Inflammatory macrophage treated with lipopolysaccharide for 1 hour (primary cell): ENCODE data around the gene ANKRD33.
A peak's percentile ranks its signal among the peaks of the same experiment; 100 is the strongest.

Source experiments
- DNase-seq, 2 donors: peaks; one replicate each; pipeline ENCODE4 v3.0.0-alpha.2; 2020 to 2022

Gene ANKRD33

DNA sequence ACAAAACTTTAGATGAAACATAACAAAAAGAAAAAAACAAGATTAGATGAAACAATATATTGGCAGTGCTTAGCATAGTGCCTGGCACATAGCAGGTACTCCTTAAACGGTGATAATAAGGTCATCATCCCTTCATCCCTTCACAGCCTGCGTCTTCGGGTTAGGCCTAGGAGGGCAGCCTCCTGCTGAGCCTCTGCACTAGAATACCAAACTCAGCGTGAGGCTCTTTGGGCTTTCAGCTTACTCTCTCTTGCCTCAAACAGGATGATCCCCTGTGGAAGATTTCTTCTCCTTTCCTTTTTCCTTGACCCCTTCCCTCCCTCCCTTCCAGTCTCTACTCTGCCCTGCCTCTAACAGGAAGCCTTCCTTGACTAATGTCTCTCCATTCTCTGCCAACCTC, 25.0 kb upstream of the ANKRD33 start:
- no peak for DNase-seq

DNA sequence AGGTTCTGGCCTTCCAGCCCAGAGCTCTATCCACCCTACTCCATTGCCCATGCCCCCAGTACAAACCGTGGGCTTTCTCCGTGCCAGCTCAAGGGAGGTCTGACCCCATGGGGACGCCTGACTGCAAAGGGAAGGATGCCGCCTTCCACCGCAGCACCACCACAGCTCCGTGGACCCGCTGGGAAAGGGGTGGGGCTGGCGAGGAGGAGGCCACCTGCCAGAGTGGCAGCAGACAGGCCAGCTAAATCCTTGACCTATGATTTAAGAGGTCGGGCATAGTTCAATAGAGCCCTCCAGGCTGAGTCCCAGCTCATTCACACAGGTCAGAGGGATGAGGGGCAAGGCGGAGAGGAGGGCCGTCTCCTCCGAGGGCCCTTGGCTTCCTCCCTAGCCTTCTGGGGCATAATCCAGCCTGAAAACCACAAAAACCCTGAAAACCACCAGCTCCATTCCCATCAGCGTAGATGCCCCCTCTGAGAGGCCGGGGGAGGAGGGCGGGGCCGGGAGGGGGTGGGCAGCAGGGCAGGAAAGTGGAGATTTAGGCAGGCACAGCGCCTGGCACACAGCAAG, 24.5 kb upstream of the ANKRD33 start:
- no peak for DNase-seq

DNA sequence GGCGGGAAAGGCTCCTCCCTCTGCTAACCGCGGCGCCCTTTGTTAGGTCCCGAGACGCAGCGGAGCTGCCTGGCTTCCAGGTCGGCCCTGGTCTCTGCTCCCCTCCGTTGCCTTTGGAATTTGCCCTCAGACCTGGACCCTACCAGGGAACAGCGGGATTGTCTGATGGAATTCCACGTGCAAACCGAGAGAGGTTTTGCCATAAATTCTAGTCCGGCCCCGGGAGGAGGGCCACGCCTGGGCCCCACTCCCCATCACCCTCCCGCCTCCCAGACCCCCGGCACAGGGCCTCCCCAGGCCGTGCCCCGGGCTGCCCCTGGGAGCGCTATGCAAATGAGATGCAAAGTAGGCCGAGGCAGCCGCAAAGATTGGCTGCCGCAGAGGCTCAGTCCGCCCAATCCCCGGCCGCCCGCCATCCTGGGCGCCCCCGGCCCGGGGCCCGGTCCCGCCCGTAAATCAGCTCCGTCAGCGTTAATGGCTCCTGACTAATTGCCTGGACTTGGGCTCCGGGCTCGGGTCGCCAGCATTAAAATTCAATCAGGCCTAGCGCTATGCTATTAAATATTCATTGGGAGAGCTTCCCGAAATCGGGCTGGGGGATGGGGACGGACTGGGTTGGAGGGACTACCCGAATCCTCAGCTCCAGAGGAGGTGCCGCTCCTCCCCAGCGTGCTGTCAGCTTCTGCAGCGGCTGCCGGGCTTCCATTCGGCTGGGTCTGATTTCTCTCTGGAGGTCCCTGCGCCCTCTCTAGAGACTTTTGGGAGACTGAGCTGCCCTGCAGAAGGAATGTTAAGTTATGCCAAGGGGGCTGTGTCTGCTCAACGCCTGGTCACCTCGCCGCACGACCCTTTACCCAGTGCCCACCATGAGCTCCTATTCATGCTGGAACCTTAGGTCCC, 23.7 kb upstream of the ANKRD33 start:
- no peak for DNase-seq

DNA sequence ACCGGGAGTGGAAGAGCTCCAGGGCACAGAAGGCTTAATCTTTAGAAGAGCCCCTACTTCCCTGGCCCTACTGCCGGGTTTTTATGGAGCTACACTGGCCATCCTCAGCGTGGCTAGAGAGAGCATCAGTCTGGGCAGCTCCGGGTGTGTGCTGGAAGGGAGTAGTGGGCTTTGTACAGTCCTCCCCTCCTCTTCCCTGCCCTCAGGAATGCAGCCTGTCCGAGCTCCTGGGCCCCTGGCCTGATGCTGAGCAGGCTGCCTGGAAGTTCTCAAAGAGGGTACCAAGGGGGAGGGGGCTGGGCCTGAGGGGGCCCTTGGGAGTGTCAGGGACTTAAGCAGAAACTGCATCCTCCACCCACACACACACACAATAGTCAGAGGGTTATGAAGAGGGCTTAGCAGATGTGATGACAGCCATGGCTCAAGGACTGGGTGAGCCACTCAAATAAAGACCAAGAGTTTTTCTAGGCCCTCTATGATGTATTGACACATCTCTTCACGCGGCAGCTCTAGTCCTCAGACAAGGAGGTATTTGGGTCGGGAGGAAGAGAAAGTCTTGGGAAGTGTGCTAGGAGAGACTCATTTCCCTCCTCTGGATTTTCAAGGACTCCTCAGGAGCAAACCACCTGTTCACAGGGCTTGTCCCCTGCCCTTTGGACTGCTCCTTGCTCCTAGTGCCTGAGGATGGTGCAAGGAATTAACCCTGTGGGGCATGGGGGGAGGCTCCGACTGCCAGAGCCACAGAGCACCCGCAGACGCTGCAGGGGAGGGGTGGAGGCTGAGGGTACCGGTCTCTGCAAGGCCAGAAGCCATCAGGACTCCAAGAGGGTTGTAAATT, 22.9 kb upstream of the ANKRD33 start:
- no peak for DNase-seq

DNA sequence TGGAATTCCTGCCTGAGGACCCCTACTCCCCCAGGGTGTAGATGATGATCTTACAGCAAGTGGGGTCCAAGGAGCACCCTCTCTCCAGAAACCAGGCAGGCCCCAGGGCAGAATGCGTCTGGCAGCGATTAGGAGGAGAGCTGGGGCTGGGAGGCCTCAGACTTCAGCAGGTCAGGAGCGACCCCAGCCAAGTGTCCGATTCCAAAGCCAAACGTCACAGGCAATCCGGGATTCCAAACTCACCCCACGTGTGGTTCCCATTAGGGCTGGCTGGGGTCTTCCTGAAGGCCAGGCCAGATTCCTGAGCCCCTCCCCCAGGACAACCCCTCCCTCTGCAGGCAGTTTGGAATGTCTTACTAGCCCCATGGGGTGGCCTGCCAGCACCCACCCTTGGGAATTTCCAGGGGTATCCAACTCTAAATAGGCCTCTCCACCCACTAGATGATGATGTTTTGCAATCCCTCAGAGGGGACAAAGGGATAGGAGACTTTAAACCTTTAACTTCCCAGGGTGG, 22.1 kb upstream of the ANKRD33 start:
- DNase-seq: no peak

DNA sequence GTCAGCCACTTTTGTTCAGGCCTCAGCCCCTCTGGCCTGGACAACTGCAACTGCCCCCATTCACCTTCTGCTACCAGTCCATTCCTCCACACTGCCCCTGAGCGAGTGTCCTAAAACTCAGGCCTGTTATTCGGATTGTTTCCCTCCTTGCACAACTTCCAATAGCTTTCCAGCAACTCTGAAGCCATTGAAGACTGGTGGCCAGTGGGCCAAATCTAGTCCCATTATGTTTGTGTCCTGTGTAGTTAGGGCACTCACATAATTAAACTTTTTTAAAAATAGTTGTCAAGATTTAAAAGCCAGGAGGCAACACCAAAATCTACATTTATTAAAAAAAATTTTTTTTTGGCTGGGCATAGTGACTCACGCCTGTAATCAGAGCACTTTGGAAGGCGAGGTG, 21.6 kb upstream of the ANKRD33 start:
- DNase-seq: no peak

DNA sequence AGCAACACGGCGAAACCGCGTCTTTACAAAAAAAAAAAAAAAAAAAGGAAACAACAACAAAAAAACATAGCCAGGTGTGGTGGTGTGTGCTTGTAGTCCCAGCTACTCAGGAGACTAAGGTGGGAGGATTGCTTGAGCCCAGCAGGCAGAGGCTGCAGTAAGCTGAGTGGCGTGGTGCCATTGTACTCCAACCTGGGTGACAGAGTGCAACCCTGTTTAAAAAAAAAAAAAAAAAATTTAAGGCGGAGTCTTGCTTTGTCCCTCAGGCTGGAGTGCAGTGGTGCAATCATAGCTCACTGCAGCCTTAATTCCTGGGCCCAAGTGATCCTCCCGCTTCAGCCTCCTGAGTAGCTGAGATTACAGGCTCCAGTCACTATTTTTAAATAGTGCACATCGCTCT, 21.1 kb upstream of the ANKRD33 start:
- no peak for DNase-seq

DNA sequence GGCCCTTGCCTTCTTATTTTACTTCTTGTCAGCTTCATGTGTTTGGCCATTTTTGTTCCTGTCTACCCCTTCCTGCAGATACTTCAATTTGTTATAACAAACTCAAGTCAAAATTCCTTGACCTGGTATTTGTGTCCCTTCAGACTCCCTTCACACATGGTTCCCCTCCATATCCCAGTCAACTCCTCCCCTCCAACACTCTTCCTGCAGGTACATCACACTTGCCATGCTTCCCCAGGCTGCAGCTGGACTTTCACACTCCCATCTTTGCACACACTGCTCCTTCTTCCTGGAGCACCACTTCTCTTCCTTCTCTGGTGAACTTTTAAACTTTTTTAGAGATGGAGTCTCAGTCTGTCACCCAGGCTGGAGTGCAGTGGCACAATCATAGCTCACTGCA, 20.5 kb upstream of the ANKRD33 start:
- no peak for DNase-seq

DNA sequence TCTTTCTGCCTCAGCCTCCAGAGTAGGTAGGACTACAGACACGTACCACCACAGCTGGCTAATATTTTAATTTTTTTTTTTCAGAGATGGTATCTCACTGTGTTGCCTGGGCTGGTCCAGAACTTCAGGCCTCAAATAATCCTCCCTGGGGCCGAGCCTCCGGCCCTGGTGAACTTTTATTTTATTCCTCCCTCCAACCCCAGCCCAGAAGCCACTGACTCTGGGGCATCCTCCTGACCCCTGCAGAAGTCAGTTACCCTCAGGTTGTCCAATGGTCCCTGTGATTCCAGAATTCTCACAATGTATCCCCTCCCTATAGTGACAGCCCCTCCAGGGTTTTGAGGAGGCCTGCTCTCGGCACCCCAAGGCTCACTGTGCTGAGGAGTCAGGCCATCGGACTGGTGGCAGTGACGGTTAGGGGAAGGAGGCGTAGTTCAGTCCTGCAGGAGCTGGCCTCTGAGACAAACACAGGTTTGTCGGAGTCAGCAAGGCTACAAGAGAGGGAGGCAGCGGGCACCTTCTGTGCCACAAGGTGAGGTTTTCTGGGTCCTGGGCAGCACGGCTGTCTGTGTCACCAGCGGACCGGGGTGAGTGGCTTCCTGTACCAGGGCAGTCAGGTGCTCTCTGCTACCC, 20.0 kb upstream of the ANKRD33 start:
- no peak for DNase-seq

DNA sequence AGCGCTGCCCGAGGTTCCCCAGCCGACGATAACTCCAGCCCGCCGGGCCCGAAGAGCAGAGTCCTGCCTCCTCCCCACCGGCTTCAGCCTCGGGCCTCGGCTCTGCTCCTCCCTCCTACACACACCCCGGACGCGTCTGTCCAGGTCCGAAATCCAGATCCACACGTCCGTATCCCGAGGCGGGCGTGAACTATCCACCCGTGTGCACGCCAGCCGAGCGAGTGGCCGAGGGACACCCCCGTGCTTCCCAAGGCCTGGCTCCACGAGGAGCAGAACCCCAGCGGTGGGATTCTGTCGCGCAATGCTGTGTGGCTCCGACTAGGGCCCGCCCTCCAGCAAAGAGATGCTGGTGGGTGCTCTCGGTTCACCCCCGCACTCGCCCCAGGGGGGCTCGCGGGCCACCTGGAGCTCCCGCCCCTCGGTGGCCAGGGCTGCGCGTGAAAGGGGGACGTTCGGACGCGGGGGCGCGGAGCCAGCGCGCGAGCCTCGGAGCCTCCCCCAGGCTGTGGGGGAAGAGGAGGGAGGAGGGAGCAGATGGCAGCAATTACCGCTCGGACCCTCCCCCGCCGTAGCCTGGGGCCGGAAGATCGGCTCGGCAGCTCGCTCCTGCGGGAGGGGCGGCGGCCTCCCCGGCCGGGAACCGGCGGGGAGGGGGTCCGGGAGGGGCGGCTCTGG, 18.9 kb upstream of the ANKRD33 start:
- no peak for DNase-seq

DNA sequence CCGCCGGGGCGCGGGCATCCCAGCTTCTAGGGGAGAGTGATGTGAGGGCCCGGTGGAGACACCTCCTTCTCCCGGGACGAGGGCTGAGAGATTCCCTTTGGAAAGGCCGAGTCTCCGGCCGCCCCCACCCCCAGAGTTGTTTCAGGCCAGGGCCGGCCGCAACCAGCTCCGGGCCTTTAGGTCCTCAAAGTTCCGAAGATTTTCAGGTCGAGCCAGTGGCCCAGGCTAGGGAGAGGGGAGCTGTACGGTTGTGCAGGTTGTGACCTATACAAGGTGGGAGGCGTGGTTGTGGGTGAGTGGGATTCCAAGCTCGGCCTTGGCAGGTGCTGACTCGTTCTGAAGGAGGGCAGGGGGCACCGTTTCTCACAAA, 18.4 kb upstream of the ANKRD33 start:
- no peak for DNase-seq

DNA sequence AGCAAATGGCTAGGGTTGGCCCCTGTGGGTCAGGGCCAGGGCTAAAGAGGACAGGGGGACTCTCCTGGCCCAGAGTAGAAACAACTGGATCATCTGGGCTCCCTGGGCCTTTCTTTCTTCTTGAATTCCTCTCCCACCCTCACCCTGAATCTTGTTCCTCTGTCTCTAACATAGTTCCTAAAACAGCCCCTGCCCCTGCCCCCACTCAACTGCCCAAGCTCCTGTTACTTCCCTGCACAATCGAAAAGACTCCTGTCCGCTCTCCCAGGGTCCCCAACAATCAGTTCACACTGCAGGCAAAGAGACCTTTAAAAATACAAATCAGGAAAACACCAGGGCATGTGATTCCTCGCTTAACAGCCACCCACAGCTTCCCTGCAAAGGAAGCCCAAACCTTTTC, 18.0 kb upstream of the ANKRD33 start:
- DNase-seq: peak; percentile 22 to 32

DNA sequence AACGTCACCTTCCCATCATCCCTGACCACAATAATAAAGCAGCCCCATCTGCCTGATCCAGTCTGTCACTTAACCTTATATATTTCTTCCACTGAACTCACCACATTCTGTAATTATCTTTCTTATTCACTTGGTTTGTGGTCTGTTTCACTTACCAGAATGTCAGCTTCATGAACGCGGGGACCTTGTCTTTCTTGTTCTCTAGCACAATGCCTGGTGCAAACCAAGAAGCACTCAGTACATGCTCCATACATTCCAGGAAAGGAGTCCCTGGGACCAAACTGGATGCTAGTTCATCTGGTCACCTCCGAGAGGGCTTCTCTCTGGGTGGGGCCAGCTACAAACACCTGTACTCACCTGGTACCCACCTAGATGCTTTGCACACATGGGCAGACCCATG, 17.4 kb upstream of the ANKRD33 start:
- no peak for DNase-seq

DNA sequence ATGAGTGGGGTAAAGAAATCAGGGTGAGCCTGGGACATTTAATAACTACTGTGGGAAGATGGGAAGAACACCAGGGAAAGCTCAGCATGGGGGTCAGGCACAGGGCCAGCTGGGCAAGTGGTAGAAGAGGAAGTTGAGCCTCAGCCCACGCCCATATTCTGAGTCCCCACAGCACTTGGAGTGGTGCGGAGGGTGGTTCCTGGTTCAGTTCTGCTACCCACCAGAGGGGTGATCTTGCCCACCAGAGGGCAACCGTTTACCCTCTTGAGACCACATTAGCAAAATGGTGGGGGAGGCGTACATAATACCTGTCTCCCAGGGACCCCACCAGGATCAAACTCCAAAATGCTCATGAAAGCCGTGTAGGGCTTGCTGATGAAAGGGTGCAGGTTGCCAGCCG, 16.8 kb upstream of the ANKRD33 start:
- peak; percentile 72 to 73 for DNase-seq

DNA sequence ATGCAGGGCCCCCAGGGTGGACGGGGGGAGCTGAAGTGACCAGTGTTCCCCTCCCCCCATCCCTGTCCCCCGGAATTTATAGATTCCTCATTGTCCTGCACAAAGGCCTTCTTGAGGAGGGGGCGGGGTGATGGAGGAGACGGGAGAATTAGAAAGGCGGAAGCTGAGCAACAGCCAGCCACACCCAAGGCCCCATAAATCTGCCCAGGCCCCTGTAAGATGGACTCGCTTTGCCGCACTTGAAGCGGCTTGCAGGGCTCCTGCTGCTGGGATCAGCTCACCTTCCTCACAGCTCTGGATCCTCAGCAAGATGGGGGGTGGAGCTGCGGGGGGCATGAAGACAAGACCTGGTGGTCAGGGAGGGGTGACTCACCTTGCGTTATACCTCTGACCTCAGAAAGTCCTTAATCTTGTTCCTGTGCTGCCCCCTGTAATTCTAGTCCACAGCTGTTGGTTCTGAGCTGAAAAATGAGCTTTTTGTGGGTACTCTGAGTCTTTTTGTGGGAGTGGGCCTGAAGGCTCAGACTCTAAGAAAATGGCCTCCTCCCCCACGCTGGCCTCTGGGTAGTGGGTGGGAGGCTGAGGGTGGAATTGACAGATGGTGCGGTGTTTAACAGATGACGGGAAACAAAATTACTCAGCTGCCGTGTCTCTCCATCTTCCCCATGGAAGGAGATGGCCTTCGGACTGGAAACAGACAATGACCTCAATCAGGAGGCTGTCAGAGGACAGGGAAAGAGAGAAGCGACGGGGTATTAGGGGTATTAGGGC, 15.8 kb upstream of the ANKRD33 start:
- no peak for DNase-seq

DNA sequence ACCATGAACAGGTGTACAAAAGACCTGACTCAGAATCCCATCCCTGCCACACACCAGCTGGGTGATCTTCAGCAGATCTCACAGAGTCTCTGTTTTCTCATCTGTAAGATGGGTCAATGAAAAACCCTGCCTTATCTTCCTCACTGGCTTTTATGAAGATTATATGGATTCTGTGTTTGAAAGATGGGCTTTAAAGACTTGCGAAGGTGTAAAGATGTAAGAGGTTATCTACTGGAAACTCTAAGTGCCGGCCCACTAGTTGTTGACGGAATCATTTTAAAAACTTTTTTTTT, 15.3 kb upstream of the ANKRD33 start:
- DNase-seq: no peak

DNA sequence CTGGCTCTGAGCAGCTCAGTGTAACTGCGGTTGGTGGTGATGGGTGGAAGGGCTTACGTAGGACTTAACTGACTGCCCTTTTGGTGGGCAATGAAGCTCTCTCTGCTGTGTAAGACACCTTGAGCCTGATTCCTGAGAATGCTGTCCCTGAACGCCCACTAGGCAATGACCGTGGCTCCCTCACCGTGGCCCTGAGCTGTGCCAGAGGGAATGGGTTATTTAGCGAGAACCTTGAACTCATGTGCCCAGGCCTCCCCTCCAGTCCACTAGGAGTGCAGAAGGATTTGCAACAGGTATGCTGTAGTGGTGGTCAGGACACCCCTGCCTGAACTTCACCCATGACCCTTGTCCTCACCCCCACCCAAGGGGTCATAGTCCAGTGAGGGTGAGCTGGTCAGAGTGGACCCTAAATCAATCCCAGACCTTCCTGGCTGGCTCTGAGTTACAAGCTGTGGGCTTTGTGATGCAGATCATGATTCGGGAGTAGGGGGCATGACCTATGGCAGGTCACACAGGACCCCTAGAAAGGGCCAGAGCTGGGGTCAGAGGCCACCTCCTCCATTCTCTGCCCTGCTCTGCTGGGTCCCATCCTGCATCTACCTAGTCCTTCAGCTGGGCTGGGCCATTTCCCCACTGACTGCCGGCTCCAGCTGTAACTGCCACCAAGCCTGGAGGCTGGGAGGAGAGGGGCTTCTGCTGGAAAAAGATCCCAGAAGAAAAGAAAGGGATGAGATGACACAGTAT, 14.5 kb upstream of the ANKRD33 start:
- DNase-seq: no peak

DNA sequence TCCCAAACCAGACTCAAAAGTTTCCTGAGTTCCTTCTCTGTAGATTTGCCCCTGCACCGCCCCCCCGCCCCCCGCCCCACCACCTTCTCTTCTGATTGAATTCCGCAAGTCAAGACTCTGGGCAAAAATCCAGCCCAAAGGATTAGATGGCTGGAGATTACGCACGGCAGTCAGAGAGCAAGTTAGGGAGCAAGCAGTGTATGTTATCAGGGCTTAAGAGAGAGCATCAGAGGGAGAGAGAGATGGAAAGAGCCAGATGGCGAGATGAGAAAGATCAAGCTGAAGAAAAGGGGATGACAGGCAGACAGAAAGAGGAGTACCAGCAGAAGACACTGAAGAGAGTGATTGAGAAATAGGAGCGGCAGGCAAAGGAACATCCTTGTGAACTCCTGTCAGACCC, 13.9 kb upstream of the ANKRD33 start:
- no peak for DNase-seq

DNA sequence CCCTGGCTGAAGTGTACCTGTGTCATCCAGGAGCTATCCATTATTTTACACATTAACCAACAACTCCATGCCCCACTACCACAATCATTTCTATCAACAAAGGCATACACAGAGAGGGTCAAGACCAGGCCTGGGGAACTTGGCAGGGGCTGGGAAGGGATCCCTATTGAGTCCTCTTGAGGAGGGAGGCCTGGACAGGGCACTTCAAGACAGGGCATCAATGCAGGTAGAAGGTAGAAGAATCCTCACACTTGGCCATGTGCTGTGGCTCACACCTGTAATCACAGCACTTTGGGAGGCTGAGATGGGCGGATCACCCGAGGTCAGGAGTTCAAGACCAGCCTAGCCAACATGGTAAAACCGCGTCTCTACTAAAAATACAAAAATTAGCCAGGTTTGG, 13.4 kb upstream of the ANKRD33 start:
- DNase-seq: no peak

DNA sequence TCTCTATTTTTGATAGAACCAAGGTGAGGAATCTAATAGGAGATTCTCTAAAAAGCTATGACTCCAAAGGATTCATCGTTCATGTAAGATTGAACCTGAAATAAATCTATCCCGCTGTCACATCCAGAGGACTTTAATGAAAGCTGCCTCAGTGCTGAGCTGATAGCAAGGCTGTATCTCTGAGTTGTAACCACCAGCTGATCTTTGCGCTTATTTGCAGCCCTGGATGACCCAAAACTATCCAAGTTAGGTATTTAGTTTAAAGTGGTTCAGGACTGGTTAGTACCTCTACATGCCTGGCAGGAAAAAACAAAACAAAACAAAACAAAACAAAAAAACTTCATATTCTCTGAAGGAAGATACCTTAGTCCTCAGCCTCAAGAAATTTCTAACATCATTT, 8.8 kb upstream of the ANKRD33 start:
- no peak for DNase-seq

DNA sequence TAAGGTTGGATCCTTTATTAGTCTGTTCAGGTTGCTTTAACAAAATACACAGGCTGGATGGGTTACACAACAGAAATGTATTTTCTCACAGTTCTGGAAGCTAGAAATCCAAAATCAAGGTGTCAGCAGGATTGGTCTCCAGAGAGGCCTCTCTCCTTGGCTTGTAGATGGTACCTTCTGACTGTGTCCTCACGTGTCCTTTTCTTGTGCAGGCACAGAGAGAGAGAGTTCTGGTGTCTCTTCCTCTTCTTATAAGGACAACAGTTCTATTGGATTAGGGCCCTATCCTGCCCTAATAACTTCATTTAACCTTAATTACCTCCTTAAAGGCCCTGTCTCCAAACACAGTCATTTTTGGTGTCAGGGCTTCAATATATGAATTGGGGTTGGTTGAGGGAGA, 4.6 kb upstream of the ANKRD33 start:
- DNase-seq: no peak
